ENCODE data around the gene COTL1. TPM values are rescaled to one million over a fixed set of nuclear protein-coding genes. Genes with fewer than 3 reads are reported as not detected.

Gene COTL1
- total and polyA plus RNA-seq, 9 of the 15 experiments (the other 6 are each of a cell fraction or from before 2014, with no cell fraction given), result 27.7 to 185 (median 72.5) TPM

DNA sequence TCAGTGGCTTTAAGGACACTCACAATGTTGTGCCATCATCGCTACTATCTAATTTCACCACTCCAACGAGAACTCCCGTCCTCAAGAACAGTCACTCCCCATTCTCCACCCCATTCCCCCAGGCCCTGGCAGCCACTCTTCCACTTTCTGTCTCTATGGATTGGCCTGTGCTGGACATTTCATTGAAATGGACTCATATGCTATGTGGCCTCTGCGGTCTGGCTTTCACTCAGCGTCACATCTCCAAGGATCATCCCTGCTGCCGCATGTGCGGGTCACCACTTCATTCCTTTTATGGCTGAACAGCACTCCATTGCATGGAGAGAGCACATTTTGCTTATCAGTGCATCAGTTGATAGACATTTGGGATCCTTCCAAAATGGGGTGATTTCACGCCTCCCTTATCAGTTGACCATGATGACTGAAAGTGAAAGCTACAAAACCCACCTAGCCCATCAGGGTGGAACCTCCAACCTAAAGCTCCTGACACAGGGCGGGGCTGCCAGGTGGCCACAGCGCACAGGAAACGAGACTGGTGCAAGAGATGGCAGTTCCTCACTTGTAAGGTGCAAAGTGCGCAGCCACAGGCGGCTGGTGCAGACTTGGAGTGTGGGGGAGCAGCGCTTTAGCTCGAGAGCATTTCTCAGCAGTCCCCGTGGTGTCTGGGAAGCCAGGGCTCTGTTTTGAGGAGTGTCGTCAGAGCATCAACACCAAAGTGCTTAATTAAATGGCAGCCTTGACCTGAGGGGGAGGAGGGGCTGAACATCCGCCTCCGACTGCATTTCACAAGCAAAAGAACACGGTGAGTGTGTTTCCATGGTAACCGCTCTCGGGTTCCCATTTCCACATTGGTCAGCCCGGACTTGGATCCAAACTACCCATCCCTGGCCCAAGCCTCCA, 23.8 kb downstream of the COTL1 start (continued):
- TF ChIP-seq CHD1 (IDR thresholded peaks at IDR 0.05; ENCODE audit: low read length), result no peak
- no peak for TF ChIP-seq ZZZ3 (IDR thresholded peaks at IDR 0.05)
- TF ChIP-seq TOE1 (IDR thresholded peaks at IDR 0.05; ENCODE audit: borderline replicate concordance), result peak; percentile 75
- TF ChIP-seq TOE1 (CRISPR knock-in tag; IDR thresholded peaks at IDR 0.05; ENCODE audit: borderline replicate concordance, low read depth), result no peak
- TF ChIP-seq SMARCE1 (IDR thresholded peaks at IDR 0.05), result peak; percentile 95
- TF ChIP-seq, protein P1, sequence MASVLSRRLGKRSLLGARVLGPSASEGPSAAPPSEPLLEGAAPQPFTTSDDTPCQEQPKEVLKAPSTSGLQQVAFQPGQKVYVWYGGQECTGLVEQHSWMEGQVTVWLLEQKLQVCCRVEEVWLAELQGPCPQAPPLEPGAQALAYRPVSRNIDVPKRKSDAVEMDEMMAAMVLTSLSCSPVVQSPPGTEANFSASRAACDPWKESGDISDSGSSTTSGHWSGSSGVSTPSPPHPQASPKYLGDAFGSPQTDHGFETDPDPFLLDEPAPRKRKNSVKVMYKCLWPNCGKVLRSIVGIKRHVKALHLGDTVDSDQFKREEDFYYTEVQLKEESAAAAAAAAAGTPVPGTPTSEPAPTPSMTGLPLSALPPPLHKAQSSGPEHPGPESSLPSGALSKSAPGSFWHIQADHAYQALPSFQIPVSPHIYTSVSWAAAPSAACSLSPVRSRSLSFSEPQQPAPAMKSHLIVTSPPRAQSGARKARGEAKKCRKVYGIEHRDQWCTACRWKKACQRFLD (CRISPR knock-in tag; IDR thresholded peaks at IDR 0.05), result peak; percentile 83
- TF ChIP-seq NELFE (IDR thresholded peaks at IDR 0.05; ENCODE audit: insufficient read depth, insufficient read length), result no peak
- TF ChIP-seq, protein P2, sequence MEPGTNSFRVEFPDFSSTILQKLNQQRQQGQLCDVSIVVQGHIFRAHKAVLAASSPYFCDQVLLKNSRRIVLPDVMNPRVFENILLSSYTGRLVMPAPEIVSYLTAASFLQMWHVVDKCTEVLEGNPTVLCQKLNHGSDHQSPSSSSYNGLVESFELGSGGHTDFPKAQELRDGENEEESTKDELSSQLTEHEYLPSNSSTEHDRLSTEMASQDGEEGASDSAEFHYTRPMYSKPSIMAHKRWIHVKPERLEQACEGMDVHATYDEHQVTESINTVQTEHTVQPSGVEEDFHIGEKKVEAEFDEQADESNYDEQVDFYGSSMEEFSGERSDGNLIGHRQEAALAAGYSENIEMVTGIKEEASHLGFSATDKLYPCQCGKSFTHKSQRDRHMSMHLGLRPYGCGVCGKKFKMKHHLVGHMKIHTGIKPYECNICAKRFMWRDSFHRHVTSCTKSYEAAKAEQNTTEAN (CRISPR knock-in tag; IDR thresholded peaks at IDR 0.05), result no peak
- TF ChIP-seq, protein P3, sequence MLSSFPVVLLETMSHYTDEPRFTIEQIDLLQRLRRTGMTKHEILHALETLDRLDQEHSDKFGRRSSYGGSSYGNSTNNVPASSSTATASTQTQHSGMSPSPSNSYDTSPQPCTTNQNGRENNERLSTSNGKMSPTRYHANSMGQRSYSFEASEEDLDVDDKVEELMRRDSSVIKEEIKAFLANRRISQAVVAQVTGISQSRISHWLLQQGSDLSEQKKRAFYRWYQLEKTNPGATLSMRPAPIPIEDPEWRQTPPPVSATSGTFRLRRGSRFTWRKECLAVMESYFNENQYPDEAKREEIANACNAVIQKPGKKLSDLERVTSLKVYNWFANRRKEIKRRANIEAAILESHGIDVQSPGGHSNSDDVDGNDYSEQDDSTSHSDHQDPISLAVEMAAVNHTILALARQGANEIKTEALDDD (IDR thresholded peaks at IDR 0.05), result no peak
- peak; percentile 92; the same call in 1 of the 2 replicates for TF ChIP-seq MTA3 (IDR thresholded peaks at IDR 0.05; ENCODE audit: borderline replicate concordance)
- TF ChIP-seq ZNF75A (CRISPR knock-in tag; IDR thresholded peaks at IDR 0.05), result 0 out of 2 replicates have a peak, but pooled peaks have one; percentile 8
- TF ChIP-seq, protein P4, sequence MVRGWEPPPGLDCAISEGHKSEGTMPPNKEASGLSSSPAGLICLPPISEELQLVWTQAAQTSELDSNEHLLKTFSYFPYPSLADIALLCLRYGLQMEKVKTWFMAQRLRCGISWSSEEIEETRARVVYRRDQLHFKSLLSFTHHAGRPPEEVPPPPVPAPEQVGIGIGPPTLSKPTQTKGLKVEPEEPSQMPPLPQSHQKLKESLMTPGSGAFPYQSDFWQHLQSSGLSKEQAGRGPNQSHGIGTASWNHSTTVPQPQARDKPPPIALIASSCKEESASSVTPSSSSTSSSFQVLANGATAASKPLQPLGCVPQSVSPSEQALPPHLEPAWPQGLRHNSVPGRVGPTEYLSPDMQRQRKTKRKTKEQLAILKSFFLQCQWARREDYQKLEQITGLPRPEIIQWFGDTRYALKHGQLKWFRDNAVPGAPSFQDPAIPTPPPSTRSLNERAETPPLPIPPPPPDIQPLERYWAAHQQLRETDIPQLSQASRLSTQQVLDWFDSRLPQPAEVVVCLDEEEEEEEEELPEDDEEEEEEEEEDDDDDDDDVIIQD (CRISPR knock-in tag; IDR thresholded peaks at IDR 0.05), result no peak
- no peak for TF ChIP-seq TAF1 (IDR thresholded peaks at IDR 0.05; ENCODE audit: control insufficient read depth, extremely low read depth, insufficient read depth, low read length, severe bottlenecking)
- TF ChIP-seq CBFA2T2 (conservative IDR thresholded peaks at IDR 0.05), result peak; percentile 62
- TF ChIP-seq CHCHD3 (CRISPR knock-in tag; IDR thresholded peaks at IDR 0.05), result no peak
- TF ChIP-seq ZFP1 (CRISPR knock-in tag; IDR thresholded peaks at IDR 0.05), result no peak

Measured in K562 (cell line).